Measurements from ENCODE around the gene FRMD1.

DNA sequence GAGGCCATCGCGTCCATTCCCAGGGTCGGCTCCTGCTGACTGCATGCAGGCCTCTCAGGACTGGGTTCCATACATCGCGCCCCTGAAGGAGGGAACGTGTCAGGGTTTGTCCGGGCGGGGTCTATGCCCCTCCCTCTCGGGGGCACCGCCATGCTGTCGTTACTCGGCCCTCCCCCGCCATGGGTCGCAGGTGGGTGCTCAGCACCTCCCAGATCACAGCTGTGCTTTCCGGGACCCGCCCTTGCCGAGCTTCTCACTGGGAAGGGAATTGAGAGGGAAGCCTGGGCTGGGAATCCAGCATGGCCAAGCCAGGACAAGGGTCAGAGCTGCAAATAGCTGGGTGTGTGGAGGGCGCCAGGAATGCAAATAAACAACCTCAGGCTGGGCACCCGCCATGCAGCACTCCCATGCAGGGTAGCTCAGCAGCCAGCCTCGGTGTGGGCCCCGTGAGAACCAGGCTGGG, at the start of gene FRMD1:
- no peak for TF ChIP-seq GATA1 (IDR thresholded peaks at IDR 0.05; ENCODE audit: low read depth, low read length)
- no peak for TF ChIP-seq POLR2A (IDR thresholded peaks at IDR 0.05; ENCODE audit: low read length)
